CD4-positive, alpha-beta T cell treated with Interleukin-6 for 4 hours (primary cell): ENCODE results near the gene NME2.

ENCODE experiments used
- DNase-seq: peaks from one replicate; pipeline ENCODE4 v3.0.0-alpha.2; 2020; ENCODE audit warnings: mixed read lengths

NME2 gene

DNA sequence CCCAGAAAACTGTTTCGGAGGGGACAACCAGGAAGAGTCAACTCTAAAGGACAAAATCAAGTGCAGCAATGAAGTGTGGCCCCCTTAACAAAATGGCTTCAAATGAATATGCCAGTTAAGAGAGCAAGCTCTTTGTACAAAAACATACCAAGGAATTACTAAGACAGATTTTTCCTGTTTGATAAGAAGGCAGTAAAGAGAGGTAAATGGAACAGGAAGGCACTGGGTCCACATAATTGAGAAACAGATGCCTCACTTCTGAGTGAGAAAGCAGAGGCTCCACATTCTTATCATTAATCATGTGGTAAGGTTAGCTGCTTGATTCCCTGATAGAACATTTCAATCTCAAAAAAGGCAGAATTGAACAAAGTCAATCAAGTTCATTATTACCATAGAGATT lies 48.7 kb downstream of the NME2 start:
- DNase-seq = no peak

DNA sequence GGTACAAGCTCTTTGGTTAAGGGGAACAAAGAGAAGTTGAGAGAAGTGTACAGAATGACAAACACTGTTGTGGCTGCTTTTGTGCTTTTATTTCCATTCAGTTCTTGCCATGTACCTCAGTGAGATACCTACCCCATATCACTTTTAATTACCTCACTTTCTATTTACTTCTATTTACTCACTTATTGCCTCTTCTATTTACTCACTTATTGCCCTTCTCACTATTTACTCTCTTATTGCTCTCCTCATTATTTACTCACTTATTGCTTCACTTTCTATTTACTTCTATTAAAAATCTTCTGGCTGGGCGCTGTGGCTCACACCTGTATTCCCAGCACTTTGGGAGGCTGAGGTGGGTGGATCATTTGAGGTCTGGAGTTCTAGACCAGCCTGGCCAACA lies 51.7 kb downstream of the NME2 start:
- no peak for DNase-seq

DNA sequence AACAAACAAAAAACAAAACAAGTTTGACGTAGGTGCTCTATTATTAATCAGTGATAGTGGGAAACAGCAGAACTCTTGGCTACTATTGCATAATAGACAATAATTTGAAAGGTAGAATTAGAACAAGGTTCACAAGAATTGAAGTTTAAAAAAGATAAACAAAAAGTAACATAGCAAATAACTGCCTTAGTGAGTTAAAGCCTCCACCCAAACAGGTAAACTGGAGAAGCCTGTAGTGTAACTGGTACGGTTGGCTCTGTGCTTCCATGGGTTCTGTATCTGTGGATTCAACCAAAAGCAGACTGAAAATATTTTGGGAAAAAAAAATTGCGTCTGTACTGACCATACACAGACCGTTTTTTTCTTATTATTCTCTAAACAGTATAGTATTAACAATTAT lies 55.1 kb downstream of the NME2 start:
- no peak for DNase-seq
